Osteocyte (in vitro differentiated cells): ENCODE results near the gene GNE. TPM values are rescaled to one million over a fixed set of nuclear protein-coding genes. Genes with fewer than 3 reads are reported as not detected.
A peak's percentile ranks its signal among the peaks of the same experiment; 100 is the strongest.

Experiments
- DNase-seq: peaks from one replicate; pipeline ENCODE4 v3.0.0; 2021; ENCODE audit warnings: mixed read lengths; ENCODE audit not compliant: unreplicated experiment; ENCODE audit errors: extremely low spot score
- H3K27ac Mint-ChIP-seq: one replicate; pipeline ENCODE4 v1.8.0; 2021; ENCODE audit warnings: mild to moderate bottlenecking, mixed read lengths; ENCODE audit not compliant: unreplicated experiment
- H3K27me3 Mint-ChIP-seq: one replicate; pipeline ENCODE4 v1.8.0; 2021; ENCODE audit warnings: mixed read lengths; ENCODE audit not compliant: unreplicated experiment
- H3K36me3 Mint-ChIP-seq: one replicate; pipeline ENCODE4 v1.8.0; 2021; ENCODE audit warnings: mixed read lengths; ENCODE audit not compliant: unreplicated experiment
- H3K4me1 Mint-ChIP-seq: one replicate; pipeline ENCODE4 v1.8.0; 2021; ENCODE audit warnings: mixed read lengths; ENCODE audit not compliant: unreplicated experiment
- H3K4me3 Mint-ChIP-seq: one replicate; pipeline ENCODE4 v1.8.0; 2021; ENCODE audit warnings: mild to moderate bottlenecking, moderate library complexity, mixed read lengths; ENCODE audit not compliant: unreplicated experiment
- H3K9me3 Mint-ChIP-seq: one replicate; pipeline ENCODE4 v1.8.0; 2021; ENCODE audit warnings: mixed read lengths; ENCODE audit not compliant: unreplicated experiment
- CTCF ChIP-seq: fragments of 200-600 bp; sonication (generic); IDR thresholded peaks from 2 replicates; pipeline ENCODE4 v1.5.0; 2021; ENCODE audit warnings: antibody characterized with exemption, mild to moderate bottlenecking, moderate library complexity
- total RNA-seq: library from RNA; stranded (reverse); gene quantifications from 2 replicates; pipeline ENCODE4 v1.2.1, GENCODE V29; 2021

The GNE gene
- total RNA-seq, 1 donor from 2014 or later = 16.9 TPM

GRCh38 chr9:36194326-36195000 is 63.8 kb downstream of the GNE start:
- peaks cover 27% of the 10 kb centered on the region for H3K36me3 Mint-ChIP-seq
- peak overlapping the region; percentile 11 for H3K4me3 Mint-ChIP-seq
- DNase-seq = no peak
- H3K27me3 Mint-ChIP-seq = no peaks in the 10 kb centered on the region
- peaks cover 48% of the 10 kb centered on the region for H3K4me1 Mint-ChIP-seq
- peak overlapping the region; percentile 33 for H3K27ac Mint-ChIP-seq
- TF ChIP-seq CTCF = no peak
- no peaks in the 10 kb centered on the region for H3K9me3 Mint-ChIP-seq

- Mint-ChIP-seq H3K27me3 (no peaks in the 10 kb centered on the region), H3K4me3 (peak overlapping the region; percentile 84), H3K4me1 (peaks cover 48% of the 10 kb centered on the region), H3K27ac (peak overlapping the region; percentile 45), H3K9me3 (no peaks in the 10 kb centered on the region), H3K36me3 (peaks cover 20% of the 10 kb centered on the region)
- no peak for DNase-seq
- no peak for TF ChIP-seq CTCF
These were observed 65.2 kb downstream of the GNE start for GRCh38 chr9:36193023-36193422.

GRCh38 chr9:36192196-36192595 is 66.1 kb downstream of the GNE start:
- Mint-ChIP-seq H3K9me3 (no peaks in the 10 kb centered on the region), H3K27me3 (no peaks in the 10 kb centered on the region), H3K4me1 (peaks cover 49% of the 10 kb centered on the region), H3K36me3 (peaks cover 15% of the 10 kb centered on the region), H3K27ac (no peak overlapping the region), H3K4me3 (peak overlapping the region; percentile 84)
- no peak for DNase-seq
- TF ChIP-seq CTCF = no peak

GRCh38 chr9:36191686-36192085 is 66.6 kb downstream of the GNE start:
- no peak for TF ChIP-seq CTCF
- Mint-ChIP-seq H3K27ac (peak overlapping the region; percentile 79), H3K4me1 (peaks cover 49% of the 10 kb centered on the region), H3K36me3 (peaks cover 15% of the 10 kb centered on the region), H3K4me3 (peak overlapping the region; percentile 84), H3K9me3 (no peaks in the 10 kb centered on the region), H3K27me3 (no peaks in the 10 kb centered on the region)
- no peak for DNase-seq

GRCh38 chr9:36191290-36191645 is 67.0 kb downstream of the GNE start:
- H3K4me3 Mint-ChIP-seq = peak overlapping the region; percentile 84
- no peak for TF ChIP-seq CTCF
- H3K9me3 Mint-ChIP-seq = no peaks in the 10 kb centered on the region
- no peak for DNase-seq
- H3K27me3 Mint-ChIP-seq = no peaks in the 10 kb centered on the region
- H3K4me1 Mint-ChIP-seq = peaks cover 49% of the 10 kb centered on the region
- H3K36me3 Mint-ChIP-seq = peaks cover 15% of the 10 kb centered on the region
- peak overlapping the region; percentile 79 for H3K27ac Mint-ChIP-seq
